Occipital lobe (tissue), 2 donors: ENCODE results near the gene LYRM4. TPM values are rescaled to one million over a fixed set of nuclear protein-coding genes. Genes with fewer than 3 reads are reported as not detected.

Source experiments
- DNase-seq: peaks from one replicate; lab custom pipeline; 2025; lab: John Stamatoyannopoulos, UW
- total RNA-seq: library from RNA; depleted of rRNA; stranded (reverse); fragments of >200 nt; gene quantifications from one replicate; pipeline ENCODE4 v1.2.3, GENCODE V29; 2014

Gene LYRM4
- total RNA-seq, 1 donor from 2014 or later: 16.2 TPM

- DNase-seq: no peak
Measured at GRCh38 chr6:5146398-5146797, 114.4 kb downstream of the LYRM4 start.

DNA sequence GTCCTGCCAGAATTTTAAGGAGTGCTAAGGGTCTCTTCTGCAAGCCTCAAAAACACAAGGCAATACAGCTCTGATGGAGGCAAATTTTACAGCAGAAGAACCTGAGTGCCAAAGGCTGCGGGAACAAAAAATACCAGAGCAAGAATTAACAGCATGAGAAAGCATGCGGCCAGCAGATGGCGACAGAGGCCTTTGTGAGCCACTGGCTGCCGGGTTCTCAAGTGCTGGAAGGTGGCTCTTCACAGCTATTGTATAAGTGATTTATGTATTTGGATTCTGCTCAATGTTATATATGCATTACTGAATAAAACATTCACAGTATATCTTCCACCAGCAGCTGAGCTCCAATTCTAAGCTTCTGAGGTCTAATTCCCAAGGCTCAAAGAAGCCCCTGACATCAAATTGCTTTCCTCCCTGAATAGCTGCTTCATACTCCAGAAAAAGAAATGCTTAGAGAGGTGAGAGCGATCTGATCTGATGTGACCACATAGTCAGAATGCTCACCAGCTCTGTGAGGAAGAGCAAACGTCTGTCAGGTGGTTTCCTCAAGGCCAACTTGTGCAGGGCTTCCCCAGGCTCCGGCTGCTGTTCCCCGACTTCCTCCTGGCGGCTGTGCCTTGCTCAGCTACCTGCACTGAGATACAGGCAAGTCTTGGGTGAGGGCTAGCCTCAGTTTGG, 117.0 kb downstream of the LYRM4 start:
- DNase-seq: peak; percentile 78

DNA sequence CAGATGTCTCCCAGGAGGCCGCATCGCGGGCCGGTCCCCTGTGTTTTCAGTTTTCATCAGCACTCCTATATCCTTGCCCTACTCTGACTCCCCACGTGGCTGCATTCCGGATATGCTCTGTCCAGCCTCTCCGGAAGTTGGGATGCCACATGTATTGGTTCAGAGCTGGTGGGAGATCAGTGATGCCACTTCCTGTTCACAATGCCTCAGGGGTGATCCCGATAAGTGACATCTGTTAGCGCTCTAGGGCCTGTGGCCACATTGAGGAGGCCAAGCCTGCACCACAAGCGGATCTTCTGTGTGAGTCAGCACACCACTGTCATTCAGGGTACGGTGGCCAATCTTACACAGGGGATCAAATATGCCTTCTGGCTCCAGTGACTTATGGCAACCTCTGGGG, 117.8 kb downstream of the LYRM4 start:
- DNase-seq: no peak

- no peak for DNase-seq
Measured at GRCh38 chr6:5142131-5142530, 118.6 kb downstream of the LYRM4 start.

DNA sequence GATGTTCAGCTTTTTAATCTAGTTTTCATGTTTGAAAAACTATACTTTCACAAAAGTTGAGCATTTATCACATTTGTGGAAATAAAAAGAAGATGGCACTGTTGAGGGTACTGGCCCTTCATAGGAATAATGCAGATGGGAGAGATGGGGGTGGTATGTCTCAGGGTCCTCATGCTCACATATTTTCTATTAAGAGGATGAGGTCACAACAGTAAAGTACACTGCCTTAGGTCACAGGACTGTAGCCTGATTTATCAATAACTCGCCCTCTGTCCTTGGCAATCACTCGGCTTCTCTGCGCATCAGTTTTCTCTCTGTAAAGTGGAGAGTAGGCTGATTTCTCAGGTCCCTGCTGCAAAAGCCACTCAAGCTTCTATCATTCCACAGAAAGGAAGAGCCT, 119.7 kb downstream of the LYRM4 start:
- no peak for DNase-seq

DNA sequence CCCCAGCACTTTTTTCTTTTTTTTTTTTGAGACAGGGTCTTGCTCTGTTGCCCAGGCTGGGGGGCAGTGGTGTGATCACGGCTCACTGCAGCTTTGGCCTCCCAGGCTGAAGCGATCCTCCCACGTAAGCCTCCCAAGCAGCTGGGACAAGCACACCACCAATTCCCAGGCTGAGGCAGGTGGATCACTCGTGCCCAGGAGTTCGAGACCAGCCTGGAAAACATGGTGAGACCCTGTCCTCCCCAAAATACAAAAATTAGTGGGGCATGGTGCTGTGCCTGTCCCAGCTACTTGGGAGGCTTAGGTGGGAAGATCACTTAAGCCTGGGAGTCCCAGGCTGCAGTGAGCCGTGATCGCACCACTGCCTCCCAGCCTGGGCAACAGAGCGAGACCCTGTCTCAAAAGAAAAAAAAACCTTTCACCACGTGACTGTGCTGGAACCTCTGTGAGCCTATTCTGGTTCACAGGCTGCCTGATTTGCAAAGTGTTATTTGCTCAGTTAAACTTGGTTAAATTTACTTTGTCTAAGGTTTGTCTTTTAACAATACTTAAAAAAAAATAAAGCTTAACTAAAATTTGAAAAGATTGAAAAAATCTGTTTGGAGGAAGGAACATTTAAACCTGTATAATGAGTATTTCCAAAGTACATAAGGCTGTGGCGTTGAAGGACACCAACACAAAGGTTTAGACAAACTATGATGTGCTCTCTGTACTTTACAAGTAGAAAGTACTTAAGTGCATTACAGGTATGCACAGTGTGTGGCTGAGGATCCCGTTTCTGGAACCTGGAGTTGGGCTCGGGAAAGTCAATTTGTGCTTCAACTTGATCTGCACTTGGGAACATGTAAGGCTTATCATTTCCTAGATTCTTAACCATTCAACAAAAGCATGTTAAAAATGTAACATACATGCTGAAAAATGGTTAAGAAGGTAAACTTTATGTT, 120.7 kb downstream of the LYRM4 start:
- no peak for DNase-seq

GRCh38 chr6:5138995-5139827, 121.5 kb downstream of the LYRM4 start:
- no peak for DNase-seq

- no peak for DNase-seq
Measured at GRCh38 chr6:5136851-5137250, 123.9 kb downstream of the LYRM4 start.

DNA sequence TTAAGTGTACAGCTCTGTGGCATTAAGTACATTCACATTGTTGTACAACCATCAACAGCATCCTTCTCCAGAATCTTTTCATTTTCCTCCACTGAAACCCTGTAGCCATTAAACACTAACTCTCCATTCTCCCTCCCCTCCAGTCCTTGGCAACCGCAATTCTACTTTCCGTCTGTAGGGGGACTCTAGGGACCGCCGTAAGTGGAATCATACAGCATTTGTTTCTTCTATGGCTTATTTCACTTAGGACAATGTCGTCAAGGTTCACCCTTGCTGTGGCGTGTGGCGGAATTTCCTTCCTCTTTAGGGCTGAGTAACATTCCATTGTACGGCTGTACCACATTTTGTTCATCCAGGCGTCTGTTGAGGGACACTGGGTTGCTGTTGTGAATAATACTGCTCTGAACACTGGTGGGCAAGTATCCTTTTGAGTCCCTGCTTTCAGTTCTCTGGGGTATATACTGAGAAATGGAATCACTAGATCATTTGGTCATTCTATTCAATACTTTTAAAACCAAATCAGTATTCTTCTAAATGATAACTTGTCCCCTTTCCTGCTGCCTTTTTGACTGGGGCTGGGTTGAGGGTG, 124.9 kb downstream of the LYRM4 start:
- DNase-seq: no peak

DNA sequence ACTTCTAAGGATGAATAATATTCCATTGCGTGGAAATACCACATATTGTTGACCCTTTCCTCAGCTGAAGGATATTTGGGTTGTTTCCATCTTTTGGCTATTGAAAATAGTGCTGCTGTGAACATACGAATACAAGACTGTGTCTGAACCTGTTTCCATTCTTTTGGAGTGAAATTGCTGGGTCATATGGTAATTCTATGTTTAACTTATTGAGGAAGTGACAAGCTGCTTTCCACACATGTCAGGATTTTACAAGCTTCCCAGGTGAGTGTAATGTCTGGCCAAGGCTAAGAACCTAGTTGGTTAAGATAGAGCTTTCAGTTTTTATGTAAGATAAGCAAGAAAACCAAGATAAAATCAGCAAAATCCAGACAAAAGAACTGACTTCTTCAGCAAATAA, 126.8 kb downstream of the LYRM4 start:
- no peak for DNase-seq

DNA sequence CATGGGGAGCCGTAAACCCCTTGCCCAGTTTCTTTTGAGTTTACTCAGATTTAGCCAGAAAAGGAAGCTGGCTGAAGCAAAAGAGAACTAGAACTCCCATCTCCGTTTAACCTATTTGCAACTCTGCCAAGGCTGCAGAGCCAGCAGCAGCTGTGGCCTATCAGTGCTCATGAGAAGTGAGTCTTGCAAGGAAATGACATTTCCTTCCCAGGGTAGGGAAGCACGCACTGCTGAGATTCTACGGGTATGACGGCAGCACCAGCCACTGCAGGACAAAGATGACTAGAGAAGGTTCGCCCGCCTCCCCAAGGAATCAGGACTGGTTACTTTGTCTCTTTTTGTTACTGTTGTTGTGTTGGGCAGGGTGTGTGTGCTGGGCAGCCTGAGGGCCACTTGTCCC, 128.0 kb downstream of the LYRM4 start:
- DNase-seq: peak; percentile 51

DNA sequence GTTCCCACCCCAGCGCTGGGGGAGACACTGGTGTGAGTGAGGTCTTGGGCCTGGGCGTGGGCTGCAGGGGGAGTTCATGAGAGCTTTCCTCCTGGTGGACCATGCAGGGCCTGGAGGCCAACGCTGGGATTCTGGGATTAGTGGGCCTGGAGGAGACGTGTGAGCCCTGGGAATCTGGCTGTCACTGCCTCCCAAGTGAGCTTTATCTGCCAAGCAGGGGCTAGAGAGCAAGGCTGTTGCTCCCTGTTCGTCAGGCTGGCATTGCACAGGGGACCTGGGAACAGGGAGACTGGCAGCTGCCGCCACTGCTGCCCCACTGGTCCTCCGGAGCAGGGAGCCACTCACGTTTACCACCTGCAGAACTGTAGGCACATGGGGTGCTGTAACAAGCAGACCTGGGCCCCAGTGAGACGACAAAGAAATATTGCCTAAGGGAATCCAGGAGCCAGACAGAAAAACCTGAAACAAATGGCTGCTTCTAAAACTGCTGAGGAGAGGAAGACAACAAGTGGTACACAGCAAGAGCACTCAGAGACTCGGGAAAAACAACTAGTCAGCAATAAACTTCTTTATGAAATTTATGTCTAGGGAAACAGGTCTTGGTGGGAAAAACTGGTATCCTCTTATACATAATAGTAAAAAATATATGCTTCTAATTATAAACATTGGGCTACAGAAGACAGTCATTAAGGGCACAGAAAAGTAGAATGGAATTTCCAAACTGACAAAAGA, 130.4 kb downstream of the LYRM4 start:
- DNase-seq: no peak

DNA sequence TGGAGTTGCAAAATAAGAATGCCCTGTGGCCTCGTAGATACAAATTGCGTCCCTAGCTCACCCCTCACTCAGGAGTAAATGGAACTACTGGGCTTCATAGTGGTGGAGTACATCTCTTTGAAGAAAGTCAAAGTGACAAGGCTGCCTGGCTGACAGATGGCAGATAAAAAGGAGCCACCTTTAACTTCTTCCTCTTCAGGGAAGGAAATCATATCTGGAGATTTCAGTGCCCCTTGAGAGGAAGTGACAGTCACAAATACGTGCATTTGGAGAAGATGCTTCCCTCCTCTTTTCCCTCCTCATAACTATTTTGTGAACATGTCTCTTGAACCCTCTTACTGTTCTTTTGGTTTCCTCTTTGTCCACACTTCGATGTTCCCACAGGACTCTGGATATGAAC, 132.4 kb downstream of the LYRM4 start:
- no peak for DNase-seq

DNA sequence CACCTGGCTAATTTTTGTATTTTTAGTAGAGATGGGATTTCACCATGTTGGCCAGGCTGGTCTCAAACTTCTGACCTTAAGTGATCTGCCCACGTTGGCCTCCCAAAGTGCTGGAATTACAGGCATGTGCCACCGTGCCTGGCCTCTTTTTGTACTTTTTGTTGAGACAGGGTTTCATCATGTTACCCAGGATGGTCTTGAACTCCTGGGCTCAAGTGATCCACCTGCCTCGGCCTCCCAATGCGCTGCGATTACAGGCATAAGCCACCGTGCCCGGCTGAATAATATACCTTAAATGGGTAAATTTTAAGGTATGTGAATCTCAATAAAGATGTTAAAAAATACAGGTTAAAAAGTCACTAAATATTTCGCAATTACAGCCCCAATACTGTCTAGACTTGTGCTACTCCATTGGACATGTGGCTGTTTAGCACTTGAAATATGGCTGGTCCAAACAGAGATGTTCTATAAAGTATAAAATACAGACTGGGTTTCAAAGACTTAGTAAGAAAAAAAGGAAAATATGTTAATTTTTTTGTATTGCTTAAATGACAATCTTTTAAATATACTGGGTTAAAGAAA, 133.6 kb downstream of the LYRM4 start:
- no peak for DNase-seq

DNA sequence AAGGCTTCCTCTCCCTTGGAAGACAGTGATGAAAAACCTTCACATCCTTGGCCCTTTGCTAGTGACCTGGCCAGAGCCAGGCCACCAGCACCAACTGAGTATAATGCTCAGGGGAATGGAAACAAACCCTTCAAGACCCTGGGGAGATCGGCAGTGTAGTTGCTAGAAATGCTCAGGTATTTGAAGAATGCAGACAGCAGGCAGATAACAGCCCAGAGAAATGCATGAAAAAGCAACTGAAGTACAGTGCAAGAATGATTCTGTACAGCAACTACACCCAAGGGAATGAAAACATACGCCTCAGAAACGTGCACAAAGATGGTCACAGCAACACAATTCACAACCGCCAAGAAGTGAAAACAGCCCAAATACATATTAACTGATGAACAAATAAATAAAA, 134.5 kb downstream of the LYRM4 start:
- DNase-seq: no peak

DNA sequence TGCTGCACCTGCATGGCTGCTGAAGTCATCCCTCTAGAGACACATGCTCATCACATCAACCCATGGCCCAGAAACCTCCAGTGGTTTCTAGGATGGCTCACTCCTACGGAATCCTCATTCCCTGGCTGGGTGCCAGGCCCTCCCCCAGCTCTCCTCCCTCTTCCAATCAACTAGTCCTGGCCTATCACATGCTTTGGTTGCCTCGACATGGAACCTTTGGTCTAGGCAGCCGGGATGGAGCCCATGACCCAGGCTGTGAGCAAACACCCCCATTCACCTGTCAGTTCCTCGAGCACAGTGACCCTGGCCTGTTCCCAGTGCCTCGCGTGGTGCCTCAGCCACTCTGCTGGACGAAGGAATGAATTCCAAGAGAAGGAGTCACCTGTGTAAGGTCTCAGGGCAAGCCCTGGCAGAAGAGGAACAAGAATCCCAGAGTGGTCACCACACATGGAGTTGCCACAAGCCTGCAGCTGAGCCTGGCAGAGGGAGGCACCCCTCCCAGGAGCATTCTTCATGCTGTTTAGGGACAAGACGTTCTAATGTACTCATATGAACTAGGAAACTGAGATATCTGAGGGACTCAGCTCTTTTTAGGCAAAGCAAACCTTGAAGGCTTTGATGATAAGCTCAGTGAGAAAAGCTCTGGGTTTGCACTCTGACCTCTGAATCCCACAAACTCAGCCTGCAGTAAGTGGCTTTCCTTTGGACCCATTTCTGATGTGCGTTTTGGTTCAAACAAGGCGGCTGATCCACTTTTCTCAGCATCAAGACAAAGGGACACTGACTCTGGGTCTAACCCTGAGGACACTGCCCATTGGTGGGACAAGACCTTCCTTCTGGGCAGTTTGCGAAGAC, 135.4 kb downstream of the LYRM4 start:
- no peak for DNase-seq

GRCh38 chr6:5124526-5124925, 136.2 kb downstream of the LYRM4 start:
- DNase-seq: no peak

DNA sequence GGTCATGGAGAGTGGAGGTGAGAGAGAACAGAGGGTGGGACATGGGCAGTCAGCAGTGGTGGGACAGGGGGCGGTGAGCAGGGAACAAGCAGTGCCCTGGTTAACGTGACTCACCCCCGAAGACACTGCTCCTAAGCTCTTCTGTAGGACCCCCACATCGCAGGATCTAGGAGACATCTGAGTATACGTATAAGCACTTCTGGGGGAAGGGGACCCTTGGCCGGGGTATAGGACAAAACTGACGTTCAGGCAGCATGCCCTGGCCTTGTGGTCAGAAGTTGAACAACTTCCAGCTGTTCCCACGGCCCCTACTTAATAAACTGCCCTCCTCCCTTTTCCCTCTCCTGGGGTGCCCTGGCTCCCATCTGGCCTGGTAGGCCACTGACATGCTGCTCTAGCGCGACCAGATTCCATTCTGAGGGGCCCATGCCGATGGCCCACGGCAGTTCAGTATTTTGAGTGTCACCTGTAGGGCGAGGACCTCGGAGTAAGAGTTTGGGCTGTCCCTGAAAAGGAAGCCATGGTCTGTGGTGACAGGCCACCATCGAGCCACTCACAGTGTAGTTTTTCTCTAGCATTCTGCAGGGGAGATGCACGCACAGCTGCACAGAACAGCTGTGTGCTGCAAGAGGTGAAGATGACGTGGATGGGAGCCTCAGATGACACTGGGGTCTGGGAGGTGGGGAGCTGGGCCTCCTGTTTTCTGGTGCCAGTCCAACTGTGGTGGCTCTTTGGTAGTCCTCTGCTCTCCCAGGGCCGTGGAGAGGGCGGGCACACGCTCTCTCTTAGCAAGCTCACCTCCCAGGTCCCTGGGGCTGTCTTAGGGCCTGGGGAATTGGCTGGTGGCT, 137.2 kb downstream of the LYRM4 start:
- no peak for DNase-seq
